Karpas-422 (cell line): ENCODE measurements around the gene SPATA19. TPM values are rescaled to one million over a fixed set of nuclear protein-coding genes. Genes with fewer than 3 reads are reported as not detected.

ENCODE experiments used
- DNase-seq: peaks from one replicate; pipeline ENCODE4 v3.0.0-alpha.2; 2015
- H2AFZ ChIP-seq: fragments of 200-600 bp; sonication (generic); 2 replicates; pipeline ENCODE4 v1.6.1; 2014; ENCODE audit warnings: antibody characterized with exemption, low read length, mixed read lengths
- H3K27ac ChIP-seq: fragments of 200-600 bp; sonication (generic); 2 replicates; pipeline ENCODE4 v1.5.1; 2014; ENCODE audit warnings: mild to moderate bottlenecking, low read length, moderate library complexity
- H3K27me3 ChIP-seq: fragments of 200-600 bp; sonication (generic); 2 replicates; pipeline ENCODE4 v1.6.1; 2014; ENCODE audit warnings: low read length, mixed read lengths
- H3K36me3 ChIP-seq: fragments of 200-600 bp; sonication (generic); 2 replicates; pipeline ENCODE4 v1.6.1; 2014; ENCODE audit warnings: low read length, mixed read lengths; ENCODE audit not compliant: insufficient read depth
- H3K4me1 ChIP-seq: fragments of 200-600 bp; sonication (generic); 2 replicates; pipeline ENCODE4 v1.6.1; 2014; ENCODE audit warnings: mild to moderate bottlenecking, low read length, mixed read lengths
- H3K4me2 ChIP-seq: fragments of 200-600 bp; sonication (generic); 2 replicates; pipeline ENCODE4 v1.6.1; 2014; ENCODE audit warnings: low read length, low read depth, mild to moderate bottlenecking; ENCODE audit not compliant: poor library complexity, severe bottlenecking
- H3K4me3 ChIP-seq: fragments of 200-600 bp; sonication (generic); 2 replicates; pipeline ENCODE4 v1.5.1; 2014; ENCODE audit warnings: mild to moderate bottlenecking, antibody characterized with exemption, low read length, mixed read lengths
- H3K79me2 ChIP-seq: fragments of 200-600 bp; sonication (generic); 2 replicates; pipeline ENCODE4 v1.6.1; 2014; ENCODE audit warnings: mild to moderate bottlenecking, low read length, mixed read lengths
- H3K9ac ChIP-seq: fragments of 200-600 bp; sonication (generic); 2 replicates; pipeline ENCODE4 v1.6.0; 2014; ENCODE audit warnings: low read length
- H3K9me2 ChIP-seq: fragments of 200-600 bp; sonication (generic), shearing (Covaris generic); replicated peaks from 2 replicates; pipeline ENCODE4 v1.6.0; 2014; ENCODE audit warnings: mild to moderate bottlenecking, low read length, moderate library complexity; ENCODE audit not compliant: insufficient read depth
- H3K9me3 ChIP-seq: fragments of 300-700, 200-600 bp; sonication (generic); 2 replicates; pipeline ENCODE4 v1.6.1; 2014; ENCODE audit warnings: low read length, mixed read lengths
- H4K20me1 ChIP-seq: fragments of 200-600 bp; sonication (generic); 2 replicates; pipeline ENCODE4 v1.6.1; 2014; ENCODE audit warnings: mild to moderate bottlenecking, antibody characterized with exemption, low read length, low read depth; ENCODE audit not compliant: insufficient read depth
- total RNA-seq: library from RNA; depleted of rRNA; stranded (reverse); fragments of >200 nt; shearing (Covaris generic); gene quantifications from 2 replicates; pipeline ENCODE4 v1.2.3, GENCODE V29; 2014; ENCODE audit warnings: low replicate concordance; rRNA removed

SPATA19 gene
- total RNA-seq, 1 experiment from 2014 or later, result not detected

DNA sequence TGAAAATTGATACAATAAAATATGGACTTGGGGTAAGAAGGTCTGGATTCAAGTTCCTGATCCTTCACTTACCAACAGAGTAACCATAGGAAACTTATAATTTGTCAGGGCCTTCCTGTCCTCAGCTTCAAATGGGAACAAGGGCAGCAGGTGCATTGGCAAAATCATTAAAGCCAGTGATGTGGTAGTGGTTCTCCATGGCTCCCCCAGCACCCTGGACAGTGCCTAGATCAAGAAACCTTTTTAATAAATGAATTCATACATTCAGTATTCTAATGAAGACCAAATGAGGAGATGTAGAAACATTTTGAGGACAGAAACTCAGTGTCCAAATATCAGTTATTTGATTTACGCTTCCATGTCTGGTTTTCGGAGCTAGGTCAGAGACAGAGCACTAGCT lies 51.1 kb downstream of the SPATA19 start:
- no peak for DNase-seq
- H3K9me2 ChIP-seq, result no peaks in the 10 kb centered on the region
- no peaks in the 10 kb centered on the region for H4K20me1 ChIP-seq
- H3K36me3 ChIP-seq, result no peaks in the 10 kb centered on the region
- no peaks in the 10 kb centered on the region for H3K4me1 ChIP-seq
- H3K9ac ChIP-seq, result no peak overlapping the region
- no peak overlapping the region for H3K4me2 ChIP-seq
- no peaks in the 10 kb centered on the region for H3K79me2 ChIP-seq
- no peak overlapping the region for H3K27ac ChIP-seq
- H3K27me3 ChIP-seq, result no peaks in the 10 kb centered on the region
- H3K4me3 ChIP-seq, result no peak overlapping the region
- no peak overlapping the region for H2AFZ ChIP-seq
- H3K9me3 ChIP-seq, result no peaks in the 10 kb centered on the region

DNA sequence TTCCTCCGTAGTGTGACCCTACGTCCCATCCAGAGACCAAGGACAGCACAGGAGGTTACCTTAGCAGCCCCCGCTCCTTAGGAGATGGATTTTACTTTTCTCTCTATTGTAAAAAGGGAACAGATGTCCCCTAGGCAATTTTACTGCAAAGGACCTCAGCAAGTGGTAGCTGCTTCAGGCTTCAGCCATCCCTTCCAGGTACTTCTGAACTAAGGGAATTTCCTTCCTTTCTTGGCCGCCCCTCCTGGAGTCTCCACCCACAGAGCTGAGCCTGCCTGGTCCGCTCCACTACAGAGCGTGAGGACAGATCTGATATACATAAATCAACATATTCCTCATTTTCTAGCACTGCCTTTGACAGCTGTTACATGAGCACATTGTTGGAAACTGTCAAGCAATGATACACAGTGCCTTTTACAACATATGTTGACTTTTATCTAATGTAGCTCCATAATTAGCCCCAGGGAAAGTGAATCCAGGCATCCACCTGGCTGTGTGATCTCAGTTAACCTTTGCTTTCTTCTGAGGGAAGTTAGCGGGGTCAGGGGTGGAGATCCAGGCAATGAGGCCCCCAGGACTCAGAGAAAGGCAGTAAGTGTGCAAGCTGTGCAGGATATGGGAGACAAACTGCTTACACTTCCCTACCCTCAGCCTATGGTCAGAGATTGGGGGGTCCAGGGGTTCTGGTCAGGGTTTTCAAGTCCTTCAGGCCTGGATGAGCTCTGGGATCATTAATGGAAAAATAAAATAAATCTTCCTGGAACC lies 51.9 kb downstream of the SPATA19 start:
- Histone ChIP-seq H3K4me2 (no peak overlapping the region), H3K9me3 (no peaks in the 10 kb centered on the region), H3K27ac (no peak overlapping the region), H3K4me1 (no peaks in the 10 kb centered on the region), H3K9me2 (no peaks in the 10 kb centered on the region), H3K27me3 (no peaks in the 10 kb centered on the region), H3K9ac (no peak overlapping the region), H4K20me1 (no peaks in the 10 kb centered on the region), H2AFZ (no peak overlapping the region), H3K36me3 (no peaks in the 10 kb centered on the region), H3K79me2 (no peaks in the 10 kb centered on the region), H3K4me3 (no peak overlapping the region)
- no peak for DNase-seq

DNA sequence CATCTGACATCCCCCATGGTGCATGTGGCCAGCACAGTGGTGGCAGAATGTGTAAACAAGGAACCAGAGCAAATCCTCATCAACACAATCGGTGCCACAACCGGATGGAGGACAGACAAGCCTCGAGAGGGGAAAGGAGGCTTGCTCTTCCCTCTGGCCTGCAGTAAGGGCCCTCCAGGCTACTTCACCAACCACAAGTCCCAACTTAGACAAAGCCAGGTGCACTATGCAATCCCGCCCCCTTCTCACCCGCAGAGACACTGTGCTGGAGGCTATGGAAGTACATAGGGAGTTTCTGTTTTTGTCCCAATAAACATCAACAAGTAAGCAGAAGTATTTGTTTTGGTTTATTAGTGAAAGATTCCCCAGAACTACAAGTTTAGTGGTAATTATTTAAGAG lies 54.3 kb downstream of the SPATA19 start:
- no peak overlapping the region for H3K4me2 ChIP-seq
- no peaks in the 10 kb centered on the region for H3K27me3 ChIP-seq
- H3K27ac ChIP-seq, result no peak overlapping the region
- H3K36me3 ChIP-seq, result no peaks in the 10 kb centered on the region
- DNase-seq, result no peak
- H2AFZ ChIP-seq, result no peak overlapping the region
- no peaks in the 10 kb centered on the region for H3K79me2 ChIP-seq
- no peaks in the 10 kb centered on the region for H3K9me2 ChIP-seq
- no peak overlapping the region for H3K4me3 ChIP-seq
- H4K20me1 ChIP-seq, result no peaks in the 10 kb centered on the region
- no peaks in the 10 kb centered on the region for H3K4me1 ChIP-seq
- H3K9me3 ChIP-seq, result no peaks in the 10 kb centered on the region
- no peak overlapping the region for H3K9ac ChIP-seq

Other genes with a start within 250 kb of the SPATA19 start
- gene IGSF9B, start 111.5 kb upstream of the SPATA19 start, total RNA-seq, result 3.5 and 5.6 TPM in 2 replicates
- 0.65 and 4.8 TPM in 2 replicates for gene JAM3, start 223.6 kb upstream of the SPATA19 start, total RNA-seq